AG04450 (cell line): ENCODE measurements around the gene CDKN1C. TPM values are rescaled to one million over a fixed set of nuclear protein-coding genes. Genes with fewer than 3 reads are reported as not detected.

Source experiments
- CTCF ChIA-PET: fragments of 300-600, 350-600 bp; formaldehyde crosslinking; extraction: SDS; loops from one replicate; lab custom pipeline; 2022; ENCODE audit warnings: antibody characterized with exemption, inconsistent platforms; lab: Charles Lee
- POLR2A ChIA-PET: fragments of 350-600 bp; formaldehyde crosslinking; extraction: SDS; loops from one replicate; lab custom pipeline; 2021; ENCODE audit warnings: antibody characterized with exemption, inconsistent platforms; lab: Yijun Ruan, JAX
- DNase-seq: peaks from one replicate; pipeline ENCODE4 v3.0.0-alpha.2; 2011; ENCODE audit warnings: low read depth, low spot score
- H3K27ac ChIP-seq: one replicate; pipeline ENCODE4 v1.5.1; 2012; ENCODE audit warnings: low read depth, low read length, control low read depth
- H3K27me3 ChIP-seq: one replicate; pipeline ENCODE4 v1.6.0; 2012; ENCODE audit warnings: low read length; ENCODE audit not compliant: control insufficient read depth, insufficient read depth
- H3K4me3 ChIP-seq: 2 replicates; pipeline ENCODE4 v1.5.1; 2011; ENCODE audit warnings: mild to moderate bottlenecking, low read depth, low read length, control low read depth
- H3K9me3 ChIP-seq: 2 replicates; pipeline ENCODE4 v1.5.1; 2012; ENCODE audit warnings: low read length; ENCODE audit not compliant: control insufficient read depth, insufficient read depth
- CTCF ChIP-seq: IDR thresholded peaks from 2 replicates; pipeline ENCODE4 v1.5.1; 2011; ENCODE audit warnings: low read depth, low read length, control low read depth, inconsistent platforms
- polyA plus RNA-seq: library from polyadenylated mRNA; depleted of rRNA; stranded (reverse); fragments of >200 nt; gene quantifications from 2 replicates; pipeline ENCODE4 v1.2.3, GENCODE V29; 2011

The CDKN1C gene
- polyA plus RNA-seq, 1 experiment, result 8.1 TPM

GRCh38 chr11:2864901-2865300 is 20.7 kb downstream of the CDKN1C start:
- H3K27me3 ChIP-seq, result peaks cover 80% of the 10 kb centered on the region
- no peak overlapping the region for H3K4me3 ChIP-seq
- H3K9me3 ChIP-seq, result peaks cover 19% of the 10 kb centered on the region
- POLR2A ChIA-PET, result no interaction called here
- H3K27ac ChIP-seq, result no peak overlapping the region
- CTCF ChIA-PET, result interaction anchor here (1.2 kb wide), 1 partner anchor 332 kb away, joined by 3 read pairs; no protein-coding TSS in a partner anchor
- no peak for TF ChIP-seq CTCF
- DNase-seq, result no peak

DNA sequence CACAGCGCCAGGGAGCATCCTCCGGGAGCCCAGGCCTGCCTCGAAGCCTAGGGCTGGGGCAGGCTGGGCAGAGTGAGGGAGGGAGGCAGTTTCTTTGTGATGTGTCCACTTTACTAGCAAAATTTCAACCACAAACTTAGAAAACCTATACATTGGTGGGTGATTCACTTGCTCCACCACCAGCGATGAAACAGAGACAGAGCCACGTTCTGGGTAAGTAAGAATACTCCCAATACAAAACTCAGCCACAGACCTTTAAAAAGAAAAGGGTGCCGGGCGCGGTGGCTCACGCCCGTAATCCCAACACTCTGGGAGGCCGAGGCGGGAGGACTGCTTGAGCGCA is 22.3 kb downstream of the CDKN1C start:
- Histone ChIP-seq H3K9me3 (peaks cover 18% of the 10 kb centered on the region), H3K27me3 (peaks cover 83% of the 10 kb centered on the region), H3K27ac (no peak overlapping the region), H3K4me3 (no peak overlapping the region)
- POLR2A ChIA-PET, result no interaction called here
- TF ChIP-seq CTCF, result no peak
- CTCF ChIA-PET, result no interaction called here
- no peak for DNase-seq

DNA sequence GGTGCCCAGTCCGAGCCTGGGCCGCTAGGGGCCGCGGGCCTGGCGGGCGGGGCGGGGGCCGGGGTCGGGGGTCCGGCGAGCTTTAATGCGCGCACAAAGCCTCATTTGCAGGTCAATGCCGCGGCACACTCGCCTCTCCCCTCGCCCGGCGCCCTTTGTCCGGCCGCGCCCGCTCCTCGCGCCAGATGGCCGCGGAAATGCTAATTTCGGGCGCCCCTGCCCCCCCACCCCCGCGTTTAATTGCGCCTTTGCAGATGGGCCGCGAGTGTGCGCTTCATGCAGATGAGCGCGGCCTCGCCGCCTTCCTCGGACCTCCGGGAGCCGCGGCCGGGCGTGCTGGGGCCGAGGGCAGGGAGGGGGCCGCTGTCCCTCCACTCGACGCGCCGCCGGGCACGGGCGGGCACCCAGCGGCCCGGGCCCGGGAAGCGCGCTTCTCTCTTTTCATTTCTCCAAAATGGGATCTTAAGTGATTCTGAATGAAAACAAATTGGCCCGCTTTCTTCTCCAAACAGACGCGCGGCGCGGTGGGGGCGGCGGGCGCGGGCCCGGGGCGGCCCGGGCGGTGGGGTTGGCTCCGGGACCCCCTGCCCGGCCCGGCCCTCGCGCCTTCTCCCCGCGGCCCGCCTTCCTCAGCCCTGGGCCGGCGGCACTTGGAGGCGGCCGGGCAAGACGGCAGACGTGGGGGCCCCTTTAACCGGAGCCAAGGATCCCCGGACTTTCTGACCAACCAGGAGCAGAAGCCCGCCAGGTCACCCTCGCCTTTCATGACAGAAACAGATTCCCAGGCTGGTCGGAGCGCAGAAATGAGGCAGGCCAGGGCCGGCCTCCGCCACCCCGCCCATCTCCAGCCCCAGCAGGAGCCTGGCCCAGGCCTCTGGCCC is 22.9 kb downstream of the CDKN1C start:
- no peak for DNase-seq
- Histone ChIP-seq H3K27me3 (peaks cover 82% of the 10 kb centered on the region), H3K27ac (no peak overlapping the region), H3K4me3 (no peak overlapping the region), H3K9me3 (peaks cover 16% of the 10 kb centered on the region)
- ChIA-PET CTCF (no interaction called here), POLR2A (no interaction called here)
- no peak for TF ChIP-seq CTCF

DNA sequence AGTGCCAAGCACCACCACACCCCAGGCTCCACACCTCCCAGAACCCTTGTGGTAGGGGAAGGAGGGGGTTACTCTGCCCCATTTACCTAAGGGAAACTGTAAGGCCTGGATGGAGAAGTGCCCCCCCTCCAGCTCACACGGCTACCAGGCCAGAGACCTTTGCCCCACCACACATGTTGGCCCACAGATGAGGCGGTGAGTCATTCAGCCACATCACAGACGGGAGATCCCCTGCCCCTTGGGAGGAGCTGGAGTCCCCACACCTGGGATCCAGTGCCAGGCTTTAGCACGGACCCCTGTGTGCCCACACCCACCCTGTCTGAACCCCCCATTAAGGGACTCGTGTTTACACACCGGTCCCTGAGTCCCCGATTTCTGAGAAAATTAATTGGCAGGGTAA is 24.9 kb downstream of the CDKN1C start:
- Histone ChIP-seq H3K27me3 (peaks cover 81% of the 10 kb centered on the region), H3K9me3 (peaks cover 4% of the 10 kb centered on the region; the same call in 1 of the 2 replicates), H3K4me3 (no peak overlapping the region), H3K27ac (no peak overlapping the region)
- CTCF ChIA-PET, result no interaction called here
- TF ChIP-seq CTCF, result no peak
- POLR2A ChIA-PET, result no interaction called here
- DNase-seq, result no peak

DNA sequence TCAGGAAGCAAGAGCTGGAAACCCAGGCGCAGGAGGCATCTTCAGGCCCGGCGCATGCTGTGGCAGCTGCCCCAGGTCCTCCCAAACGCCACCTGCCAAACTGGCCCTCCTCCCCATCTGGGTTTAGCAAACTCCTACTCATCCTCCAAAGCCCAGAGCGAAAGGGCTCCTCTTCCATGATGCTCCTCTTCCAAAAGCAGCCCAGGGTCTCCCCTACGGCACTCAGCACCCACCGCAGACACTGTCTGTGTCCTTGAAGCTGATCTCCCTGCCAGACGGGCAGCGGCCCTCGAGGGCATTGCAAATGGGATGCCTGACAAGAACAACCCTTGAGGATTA is 25.9 kb downstream of the CDKN1C start:
- peaks cover 77% of the 10 kb centered on the region for H3K27me3 ChIP-seq
- H3K27ac ChIP-seq, result no peak overlapping the region
- no peak overlapping the region for H3K4me3 ChIP-seq
- POLR2A ChIA-PET, result no interaction called here
- no peak for DNase-seq
- TF ChIP-seq CTCF, result no peak
- peaks cover 4% of the 10 kb centered on the region; the same call in 1 of the 2 replicates for H3K9me3 ChIP-seq
- CTCF ChIA-PET, result no interaction called here
